Measurements from ENCODE around the gene SIN3A.

GRCh38 chr15:75455982-75456531 lies 4.6 kb upstream of the SIN3A start:
- TF ChIP-seq CTCF (conservative IDR thresholded peaks at IDR 0.05; ENCODE audit: low read length): no peak
- TF ChIP-seq EZH2phosphoT487 (IDR thresholded peaks at IDR 0.05; ENCODE audit: borderline replicate concordance, low read depth, low read length): no peak

Measured in OCI-LY7 (cell line).